Measurements from ENCODE around the gene SLC39A9. TPM values are rescaled to one million over a fixed set of nuclear protein-coding genes. Genes with fewer than 3 reads are reported as not detected.

Gene SLC39A9
- total and polyA plus RNA-seq, 2 experiments from 2014 or later: 17.7 to 48.1 TPM

DNA sequence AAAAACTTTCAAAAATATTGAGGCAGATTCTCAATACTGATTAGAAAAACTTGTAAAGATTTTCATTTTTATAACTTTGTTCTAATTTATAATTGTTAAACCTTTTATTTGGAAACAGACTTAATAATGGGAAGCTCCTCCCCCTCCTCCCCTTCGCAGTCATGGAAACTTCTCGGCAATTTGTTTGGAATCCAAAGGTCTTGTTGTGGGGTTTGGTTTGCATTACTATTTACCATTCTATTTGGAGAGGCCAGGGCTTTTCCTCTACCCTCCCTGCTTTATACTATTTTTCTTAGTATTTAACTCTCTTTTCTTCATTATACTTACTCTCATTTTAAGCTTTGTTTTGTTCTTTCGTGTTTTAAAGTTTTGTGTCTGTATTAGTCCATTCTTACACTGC is 6.0 kb downstream of the SLC39A9 start (continued):
- TF ChIP-seq NANOG (IDR thresholded peaks at IDR 0.05; ENCODE audit: borderline replicate concordance) (no peak), EZH2phosphoT487 (IDR thresholded peaks at IDR 0.05; ENCODE audit: unreplicated experiment) (no peak), ZNF114 (CRISPR knock-in tag; IDR thresholded peaks at IDR 0.05) (no peak), CTCF (conservative IDR thresholded peaks at IDR 0.05; ENCODE audit: low read depth in 2 of 2) (no peak), CREB1 (CRISPR knock-in tag; IDR thresholded peaks at IDR 0.05; ENCODE audit: low read depth) (no peak)
- TF ChIP-seq, protein P1, sequence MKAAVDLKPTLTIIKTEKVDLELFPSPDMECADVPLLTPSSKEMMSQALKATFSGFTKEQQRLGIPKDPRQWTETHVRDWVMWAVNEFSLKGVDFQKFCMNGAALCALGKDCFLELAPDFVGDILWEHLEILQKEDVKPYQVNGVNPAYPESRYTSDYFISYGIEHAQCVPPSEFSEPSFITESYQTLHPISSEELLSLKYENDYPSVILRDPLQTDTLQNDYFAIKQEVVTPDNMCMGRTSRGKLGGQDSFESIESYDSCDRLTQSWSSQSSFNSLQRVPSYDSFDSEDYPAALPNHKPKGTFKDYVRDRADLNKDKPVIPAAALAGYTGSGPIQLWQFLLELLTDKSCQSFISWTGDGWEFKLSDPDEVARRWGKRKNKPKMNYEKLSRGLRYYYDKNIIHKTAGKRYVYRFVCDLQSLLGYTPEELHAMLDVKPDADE (IDR thresholded peaks at IDR 0.05): no peak

DNA sequence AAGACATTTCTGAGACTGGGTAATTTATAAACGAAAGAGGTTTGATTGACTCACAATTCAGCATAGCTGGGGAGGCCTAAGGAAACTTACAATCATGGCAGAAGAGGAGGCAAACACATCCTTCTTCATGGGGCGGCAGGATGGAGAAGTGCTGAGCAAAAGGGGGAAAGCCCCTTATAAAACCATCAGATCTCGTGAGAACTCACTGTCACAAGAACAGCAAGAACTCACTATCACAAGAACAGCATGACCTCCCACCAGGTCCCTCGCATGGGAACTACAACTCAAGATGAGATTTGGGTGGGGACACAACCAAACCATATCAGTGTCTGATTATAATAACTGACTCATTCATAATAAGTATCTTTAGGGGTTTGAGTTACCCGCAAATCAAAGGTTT is 6.4 kb downstream of the SLC39A9 start:
- Histone ChIP-seq H3F3A (replicated peaks; ENCODE audit: low read depth) (no peaks in the 10 kb centered on the region), H3K27ac (ENCODE audit: low read depth) (no peak overlapping the region), H4K20me1 (replicated peaks; ENCODE audit: insufficient read depth) (no peaks in the 10 kb centered on the region; the same call in none of the 2 replicates), H2AFZ (no peak overlapping the region), H3K79me2 (replicated peaks; ENCODE audit: insufficient read depth) (peaks cover 94% of the 10 kb centered on the region), H3K4me2 (no peak overlapping the region), H3K27me3 (ENCODE audit: insufficient read depth) (no peaks in the 10 kb centered on the region), H3K4me1 (ENCODE audit: insufficient read depth) (peaks cover 6% of the 10 kb centered on the region; the same call in 1 of the 2 replicates), H3K36me3 (ENCODE audit: insufficient read depth) (no peaks in the 10 kb centered on the region), H3K9me2 (ENCODE audit: insufficient read depth) (no peaks in the 10 kb centered on the region), H3K4me3 (no peak overlapping the region)
- no peak overlapping the region for H3K27ac Mint-ChIP-seq
- peaks cover 6% of the 10 kb centered on the region for H3K27me3 Mint-ChIP-seq (ENCODE audit: insufficient read depth, low read depth, poor library complexity)
- no peaks in the 10 kb centered on the region for H3K9me3 Mint-ChIP-seq
- no peak overlapping the region for H3K4me3 Mint-ChIP-seq
- peaks cover 13% of the 10 kb centered on the region for H3K4me1 Mint-ChIP-seq
- DNase-seq (ENCODE audit: low spot score): no peak
- H3K36me3 Mint-ChIP-seq (ENCODE audit: low read depth): no peaks in the 10 kb centered on the region
- ATAC-seq: no peak
- TF ChIP-seq, protein P2, sequence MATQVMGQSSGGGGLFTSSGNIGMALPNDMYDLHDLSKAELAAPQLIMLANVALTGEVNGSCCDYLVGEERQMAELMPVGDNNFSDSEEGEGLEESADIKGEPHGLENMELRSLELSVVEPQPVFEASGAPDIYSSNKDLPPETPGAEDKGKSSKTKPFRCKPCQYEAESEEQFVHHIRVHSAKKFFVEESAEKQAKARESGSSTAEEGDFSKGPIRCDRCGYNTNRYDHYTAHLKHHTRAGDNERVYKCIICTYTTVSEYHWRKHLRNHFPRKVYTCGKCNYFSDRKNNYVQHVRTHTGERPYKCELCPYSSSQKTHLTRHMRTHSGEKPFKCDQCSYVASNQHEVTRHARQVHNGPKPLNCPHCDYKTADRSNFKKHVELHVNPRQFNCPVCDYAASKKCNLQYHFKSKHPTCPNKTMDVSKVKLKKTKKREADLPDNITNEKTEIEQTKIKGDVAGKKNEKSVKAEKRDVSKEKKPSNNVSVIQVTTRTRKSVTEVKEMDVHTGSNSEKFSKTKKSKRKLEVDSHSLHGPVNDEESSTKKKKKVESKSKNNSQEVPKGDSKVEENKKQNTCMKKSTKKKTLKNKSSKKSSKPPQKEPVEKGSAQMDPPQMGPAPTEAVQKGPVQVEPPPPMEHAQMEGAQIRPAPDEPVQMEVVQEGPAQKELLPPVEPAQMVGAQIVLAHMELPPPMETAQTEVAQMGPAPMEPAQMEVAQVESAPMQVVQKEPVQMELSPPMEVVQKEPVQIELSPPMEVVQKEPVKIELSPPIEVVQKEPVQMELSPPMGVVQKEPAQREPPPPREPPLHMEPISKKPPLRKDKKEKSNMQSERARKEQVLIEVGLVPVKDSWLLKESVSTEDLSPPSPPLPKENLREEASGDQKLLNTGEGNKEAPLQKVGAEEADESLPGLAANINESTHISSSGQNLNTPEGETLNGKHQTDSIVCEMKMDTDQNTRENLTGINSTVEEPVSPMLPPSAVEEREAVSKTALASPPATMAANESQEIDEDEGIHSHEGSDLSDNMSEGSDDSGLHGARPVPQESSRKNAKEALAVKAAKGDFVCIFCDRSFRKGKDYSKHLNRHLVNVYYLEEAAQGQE (IDR thresholded peaks at IDR 0.05; ENCODE audit: unreplicated experiment): no peak
- no peak for TF ChIP-seq CREB1 (CRISPR knock-in tag; IDR thresholded peaks at IDR 0.05; ENCODE audit: low read depth)
- no peak for TF ChIP-seq JUNB (IDR thresholded peaks at IDR 0.05; ENCODE audit: unreplicated experiment)
- no peak for TF ChIP-seq ZNF331 (CRISPR knock-in tag; IDR thresholded peaks at IDR 0.05; ENCODE audit: low read depth)
- TF ChIP-seq CTCF (conservative IDR thresholded peaks at IDR 0.05; ENCODE audit: low read depth in 2 of 2): no peak
- TF ChIP-seq STAT1 (IDR thresholded peaks at IDR 0.05; ENCODE audit: unreplicated experiment): no peak

Data from GM23338 (cell line).